GM19452 (cell line): ENCODE results near the gene VEGFA.

Experiments
- ATAC-seq: cut with Tn5 transposase; IDR thresholded peaks from one replicate; pipeline ENCODE4 v1.9.1; 2021; ENCODE audit not compliant: unreplicated experiment

The VEGFA gene

DNA sequence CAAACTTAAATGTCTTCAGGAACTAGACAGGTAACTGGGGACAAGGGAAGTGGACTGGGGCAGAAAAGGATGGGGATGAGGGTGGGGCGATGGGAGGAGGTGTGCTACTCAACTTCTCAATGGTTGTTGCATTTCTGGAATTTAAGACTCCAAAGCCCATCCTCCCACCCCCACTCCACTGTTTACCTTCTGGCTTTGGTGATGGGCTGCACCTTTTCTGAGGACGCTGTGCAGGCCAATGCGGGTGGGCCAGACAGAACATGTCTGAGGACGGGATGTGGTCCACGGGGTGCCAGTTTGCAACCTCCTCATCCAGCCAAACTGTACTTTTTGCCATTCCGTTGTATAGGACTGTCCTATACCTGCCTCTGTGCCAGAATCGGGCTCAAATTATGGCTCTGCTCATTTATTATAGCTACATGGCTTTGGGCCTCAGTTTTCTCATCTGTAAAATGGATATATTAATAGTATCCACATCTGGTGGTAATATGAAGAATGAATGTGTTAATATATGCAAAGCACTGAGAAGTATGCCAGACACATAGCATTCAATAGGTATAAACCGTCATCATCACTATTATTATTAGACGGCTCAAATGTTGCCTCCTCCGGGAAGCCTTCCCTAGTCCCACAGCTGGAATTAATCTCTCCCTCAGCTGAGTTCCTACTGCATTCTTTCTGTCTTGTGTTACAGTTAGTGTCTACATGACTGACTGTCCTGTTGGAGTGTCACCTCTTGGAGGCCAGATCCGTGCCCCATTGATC lies 31.0 kb upstream of the VEGFA start:
- ATAC-seq = no peak

GRCh38 chr6:43739642-43740091 lies 30.3 kb upstream of the VEGFA start:
- ATAC-seq = no peak

DNA sequence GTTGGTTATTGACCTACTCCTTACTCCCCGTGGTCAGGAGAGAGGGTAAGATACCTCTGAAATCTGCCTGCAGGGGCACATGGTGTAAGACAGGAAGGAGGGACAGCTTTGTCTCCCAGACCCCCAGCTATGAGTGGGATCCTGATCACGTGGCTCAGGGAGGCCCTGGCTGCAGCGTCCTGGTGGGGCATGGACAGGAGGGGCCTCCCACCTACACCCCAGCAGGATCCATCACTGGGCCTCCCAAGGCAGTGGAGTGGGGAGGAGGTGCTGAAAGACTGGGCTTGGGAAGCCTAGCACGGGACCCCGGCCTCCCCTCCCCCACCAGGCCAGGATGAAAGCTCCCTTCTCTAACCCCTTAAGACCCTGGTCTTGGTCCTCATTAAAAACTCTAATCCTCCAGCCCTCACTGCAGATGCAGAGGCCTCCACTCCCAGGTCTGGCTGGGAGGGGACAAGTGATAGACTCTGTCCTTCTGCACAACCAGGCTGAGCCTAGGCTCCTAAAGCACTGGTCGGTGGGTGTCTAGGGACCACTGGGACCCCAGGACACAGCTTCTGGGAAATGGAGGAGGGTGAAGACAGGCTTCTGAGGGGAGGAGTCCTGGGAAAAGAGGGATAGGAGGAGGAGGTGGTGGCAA lies 29.6 kb upstream of the VEGFA start:
- no peak for ATAC-seq

DNA sequence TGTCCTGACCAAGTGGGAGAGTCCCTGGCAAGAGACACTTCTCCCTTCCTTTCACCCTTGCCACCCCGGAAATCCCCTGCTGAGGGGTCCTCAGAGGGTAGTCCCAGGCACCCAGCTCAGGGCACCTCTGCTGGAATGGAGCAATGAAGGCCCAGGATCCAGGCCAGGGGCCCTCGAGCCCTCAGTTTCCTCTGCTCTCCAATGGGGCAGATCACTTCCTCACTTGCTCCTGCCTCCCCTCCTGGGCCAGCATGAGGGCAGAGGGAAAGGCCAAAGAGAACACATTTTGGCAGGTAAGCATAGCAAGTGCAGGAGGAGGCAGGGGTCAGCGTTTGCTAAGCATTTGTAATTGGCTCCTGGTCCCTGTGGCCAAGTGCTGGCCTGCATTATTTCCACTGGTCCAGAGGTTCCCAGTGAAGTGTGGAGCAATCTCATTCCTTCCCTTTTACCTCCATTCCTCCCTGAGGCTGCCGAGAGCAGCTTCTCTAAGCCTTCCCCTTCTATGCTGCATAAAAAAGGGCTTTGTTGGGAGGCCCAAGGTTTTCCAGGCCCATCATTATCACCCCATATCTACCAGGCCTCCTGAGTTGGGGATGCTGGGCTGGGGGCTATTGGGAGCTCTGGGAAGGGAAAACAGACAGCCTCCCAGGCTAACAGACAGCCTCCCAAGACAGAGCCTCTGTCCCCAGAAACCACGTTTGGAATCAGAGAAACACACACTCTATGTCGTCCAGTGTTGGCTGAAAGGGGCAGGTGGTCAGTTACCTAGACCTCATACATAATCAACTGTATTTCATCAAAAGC lies 28.8 kb upstream of the VEGFA start:
- no peak for ATAC-seq

DNA sequence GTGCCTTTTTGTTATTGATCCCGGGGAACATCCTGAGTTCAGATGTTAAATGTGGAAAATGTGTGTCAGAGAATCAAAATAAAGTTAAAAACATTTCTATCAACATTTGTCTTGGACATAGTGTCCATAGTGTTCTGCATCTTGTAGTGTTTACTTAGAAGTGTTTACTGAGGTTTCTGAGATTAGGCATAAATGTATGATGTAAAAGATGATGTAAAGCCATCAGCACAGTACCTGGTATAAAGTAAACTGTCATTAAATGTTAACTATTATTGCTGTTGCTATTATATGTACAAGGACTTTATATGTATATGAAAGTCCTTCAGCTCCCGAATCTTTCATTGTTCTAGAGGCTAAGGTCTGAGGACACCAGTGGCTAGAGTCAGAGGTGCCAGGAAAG lies 28.2 kb upstream of the VEGFA start:
- no peak for ATAC-seq

DNA sequence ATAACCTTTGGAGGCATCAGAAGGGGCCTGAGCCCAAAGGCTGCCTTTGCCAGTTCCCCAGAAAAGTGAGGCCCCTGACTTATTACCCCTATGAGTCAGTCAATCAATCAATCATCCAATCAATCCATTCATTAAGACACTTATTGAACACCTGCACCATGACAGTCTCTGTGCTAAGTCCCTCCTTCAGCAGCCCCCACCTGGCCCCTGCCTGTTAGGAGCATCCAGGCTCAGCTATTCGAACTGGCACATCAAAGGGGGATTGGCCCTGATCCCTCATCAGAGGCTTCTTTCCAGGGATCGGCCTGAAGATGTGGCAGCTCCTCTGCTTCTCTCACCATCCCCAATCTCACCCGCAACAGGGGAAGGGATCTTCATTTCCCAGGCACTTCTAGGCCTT lies 27.7 kb upstream of the VEGFA start:
- ATAC-seq = no peak

DNA sequence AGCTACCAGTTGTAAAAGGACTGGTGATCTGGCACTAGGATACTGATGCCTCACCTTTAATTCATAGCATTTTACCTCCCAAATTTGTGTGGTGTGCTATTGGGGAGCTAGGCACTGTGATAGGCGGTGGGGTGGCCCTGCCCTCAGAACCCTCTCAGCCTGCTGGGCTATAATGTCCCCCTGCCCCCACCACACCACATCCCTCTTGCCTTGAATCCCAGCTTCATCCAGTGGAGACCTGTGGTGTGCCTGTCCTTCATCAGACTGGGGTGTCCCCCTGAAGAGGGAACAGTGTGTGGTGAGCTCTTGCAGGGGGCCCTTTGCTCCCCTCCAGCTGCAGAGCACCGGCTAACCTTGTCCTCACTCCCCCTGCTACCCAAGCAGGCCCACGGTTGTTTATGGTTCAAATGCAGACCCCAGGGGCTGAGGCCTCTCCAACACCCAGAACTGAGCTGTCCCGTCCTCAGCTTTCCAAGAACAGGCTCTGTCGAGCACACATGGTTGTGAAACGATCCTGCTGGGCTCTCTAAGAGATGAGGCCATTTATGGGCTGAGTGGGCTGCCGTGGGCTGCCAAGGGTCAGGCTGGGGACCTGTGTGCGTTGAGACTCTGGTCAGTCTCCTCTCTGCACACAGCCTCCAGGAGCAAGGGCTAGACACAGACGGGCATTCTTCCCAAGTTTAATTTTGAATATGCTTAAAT lies 26.9 kb upstream of the VEGFA start:
- ATAC-seq = no peak

GRCh38 chr6:43743682-43744381 lies 26.2 kb upstream of the VEGFA start:
- ATAC-seq = no peak

GRCh38 chr6:43744491-43744890 lies 25.5 kb upstream of the VEGFA start:
- ATAC-seq = no peak

DNA sequence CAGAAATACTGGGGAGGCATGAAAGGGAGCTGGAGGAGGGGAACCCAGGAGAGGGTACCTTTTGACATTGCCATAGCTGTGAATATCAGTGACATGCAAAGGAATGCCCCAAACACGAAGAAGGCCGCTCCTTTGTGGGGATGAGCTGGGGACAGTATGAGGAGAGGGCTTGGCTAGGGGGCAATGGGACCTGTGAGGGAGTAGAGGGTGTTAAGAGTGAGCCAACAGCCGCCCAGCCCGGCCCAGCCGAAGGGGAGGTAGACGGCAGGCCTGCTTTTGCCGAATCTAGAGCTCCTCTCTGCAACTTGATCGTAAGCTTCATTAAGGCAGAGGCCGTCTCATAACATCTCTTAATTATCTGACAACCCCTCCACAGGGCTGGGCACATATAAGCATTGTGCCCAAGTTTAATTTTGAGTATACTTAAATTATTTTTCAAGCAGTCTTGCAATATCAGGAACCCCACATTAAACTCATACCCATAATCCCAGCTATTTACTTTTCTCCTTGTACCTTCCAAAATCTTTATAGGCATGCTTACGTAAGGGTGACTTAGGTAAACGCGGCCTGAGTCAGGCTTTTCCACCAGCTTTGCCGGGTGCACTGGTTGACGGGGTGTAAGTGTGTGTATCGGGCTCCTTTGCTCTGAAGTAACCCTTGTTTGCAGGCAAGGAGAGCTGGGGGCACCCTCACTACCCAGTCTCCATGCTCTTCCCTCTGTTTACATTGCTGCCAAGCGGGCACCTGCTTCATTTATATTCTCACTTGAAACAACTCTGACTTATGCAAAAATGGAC lies 24.9 kb upstream of the VEGFA start:
- ATAC-seq = no peak

- ATAC-seq = no peak
Observed at GRCh38 chr6:43746071-43746470, 23.9 kb upstream of the VEGFA start.

- no peak for ATAC-seq
Observed at GRCh38 chr6:43746613-43747102, 23.4 kb upstream of the VEGFA start.

DNA sequence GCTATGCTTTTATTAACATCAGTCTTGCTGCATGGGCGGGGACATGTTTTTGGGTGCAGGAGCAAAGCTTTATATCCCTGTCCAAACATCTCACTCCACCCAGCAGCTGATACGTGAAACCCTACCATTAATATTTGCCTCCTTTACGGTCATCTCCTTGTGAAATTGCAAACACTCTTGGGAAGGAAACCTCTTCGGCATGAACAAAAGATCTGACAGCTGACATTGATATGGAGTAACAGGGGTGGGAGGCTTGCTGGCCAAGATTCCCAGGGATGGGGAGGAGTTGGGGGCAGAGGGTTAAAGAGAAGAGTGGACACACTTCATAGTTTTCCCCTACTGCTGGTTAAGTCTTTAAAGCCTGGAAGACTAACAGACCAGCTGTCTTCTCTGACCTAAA lies 22.2 kb upstream of the VEGFA start:
- ATAC-seq = no peak

DNA sequence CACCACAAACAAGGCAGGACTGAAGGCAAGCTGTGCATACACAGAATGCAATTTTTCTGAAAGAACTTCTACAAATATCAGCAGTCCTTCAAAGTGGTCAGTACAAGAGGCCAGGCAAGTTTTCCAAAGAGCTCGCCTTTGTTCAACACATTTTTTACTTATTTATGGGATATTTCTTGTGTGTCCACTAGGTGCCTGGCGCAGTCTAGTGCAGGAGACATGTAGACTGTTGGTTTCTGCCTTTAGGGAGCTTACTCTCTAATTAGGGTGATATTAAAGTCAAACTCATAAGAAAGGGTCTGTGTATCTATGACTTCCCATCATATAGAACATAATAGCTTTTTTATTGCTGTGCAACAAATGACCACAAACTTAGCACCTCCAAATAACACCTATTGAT lies 21.2 kb upstream of the VEGFA start:
- ATAC-seq = no peak

DNA sequence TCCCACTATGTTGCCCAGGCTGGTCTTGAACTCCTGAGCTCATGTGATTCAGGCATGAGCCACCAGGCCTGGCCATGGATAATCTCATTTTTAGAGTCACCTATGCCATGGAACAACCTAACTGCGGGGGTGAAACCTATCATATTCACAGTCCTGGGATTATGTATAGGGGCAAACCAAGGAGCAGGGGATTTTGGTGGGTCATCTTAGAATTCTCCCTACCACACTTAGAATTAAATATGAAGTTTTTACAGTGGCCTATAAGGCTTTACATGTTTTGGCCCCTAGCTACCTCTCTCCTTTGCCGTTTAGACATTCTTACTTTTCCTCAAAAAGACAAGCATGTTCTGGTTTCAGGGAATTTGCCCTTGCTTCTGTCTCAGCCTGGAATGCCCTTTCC lies 20.6 kb upstream of the VEGFA start:
- ATAC-seq = no peak

- ATAC-seq = no peak
Observed at GRCh38 chr6:43750622-43751021, 19.4 kb upstream of the VEGFA start.

- no peak for ATAC-seq
Observed at GRCh38 chr6:43753570-43754183, 16.3 kb upstream of the VEGFA start.

GRCh38 chr6:43757966-43758616 lies 11.9 kb upstream of the VEGFA start:
- no peak for ATAC-seq

GRCh38 chr6:43758617-43759050 lies 11.4 kb upstream of the VEGFA start:
- ATAC-seq = no peak
